ENCODE data around the gene PPIL6.

PPIL6 gene

DNA sequence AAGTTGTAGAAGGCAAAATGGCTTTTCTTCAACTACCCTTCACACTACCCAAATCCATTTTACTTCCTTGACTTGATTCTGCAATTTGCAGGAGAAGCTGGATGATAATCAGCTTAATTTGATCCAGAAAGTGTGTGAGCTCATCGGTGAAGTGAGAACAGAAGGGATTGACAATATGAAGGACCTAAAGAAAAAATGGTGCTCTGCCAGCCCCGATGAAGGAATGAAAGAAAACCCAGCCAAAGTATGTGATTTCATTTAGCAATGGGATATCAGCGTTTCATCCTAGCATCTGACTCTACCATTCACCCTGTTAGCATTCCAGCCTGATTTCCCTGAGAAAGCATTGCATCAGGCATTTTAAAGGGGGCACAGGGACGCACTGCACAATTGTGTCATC is 99.6 kb downstream of the PPIL6 start:
- H3K36me3 ChIP-seq: no peaks in the 10 kb centered on the region
- TF ChIP-seq, protein P1, sequence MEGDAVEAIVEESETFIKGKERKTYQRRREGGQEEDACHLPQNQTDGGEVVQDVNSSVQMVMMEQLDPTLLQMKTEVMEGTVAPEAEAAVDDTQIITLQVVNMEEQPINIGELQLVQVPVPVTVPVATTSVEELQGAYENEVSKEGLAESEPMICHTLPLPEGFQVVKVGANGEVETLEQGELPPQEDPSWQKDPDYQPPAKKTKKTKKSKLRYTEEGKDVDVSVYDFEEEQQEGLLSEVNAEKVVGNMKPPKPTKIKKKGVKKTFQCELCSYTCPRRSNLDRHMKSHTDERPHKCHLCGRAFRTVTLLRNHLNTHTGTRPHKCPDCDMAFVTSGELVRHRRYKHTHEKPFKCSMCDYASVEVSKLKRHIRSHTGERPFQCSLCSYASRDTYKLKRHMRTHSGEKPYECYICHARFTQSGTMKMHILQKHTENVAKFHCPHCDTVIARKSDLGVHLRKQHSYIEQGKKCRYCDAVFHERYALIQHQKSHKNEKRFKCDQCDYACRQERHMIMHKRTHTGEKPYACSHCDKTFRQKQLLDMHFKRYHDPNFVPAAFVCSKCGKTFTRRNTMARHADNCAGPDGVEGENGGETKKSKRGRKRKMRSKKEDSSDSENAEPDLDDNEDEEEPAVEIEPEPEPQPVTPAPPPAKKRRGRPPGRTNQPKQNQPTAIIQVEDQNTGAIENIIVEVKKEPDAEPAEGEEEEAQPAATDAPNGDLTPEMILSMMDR (IDR thresholded peaks at IDR 0.05): no peak

More for the DNA sequence above, 99.6 kb downstream of the PPIL6 start:
- H3K9me3 ChIP-seq: no peaks in the 10 kb centered on the region
- H3K27me3 ChIP-seq: no peaks in the 10 kb centered on the region
- no peak overlapping the region for H3K4me3 ChIP-seq
- H3K4me1 ChIP-seq: peaks cover 0 to 11% (median 0%) of the 10 kb centered on the region in 4 donors
- intact Hi-C loops (cut with DNase I; ENCODE audit: low total_unique reads): no loop called here
- H3K27ac ChIP-seq: no peak overlapping the region
- DNase-seq: no peak

Data from tibial artery (tissue), 4 donors.